H9 (cell line): ENCODE measurements around the gene GINM1. TPM values are rescaled to one million over a fixed set of nuclear protein-coding genes. Genes with fewer than 3 reads are reported as not detected.

Experiments used
- DNase-seq: peaks from one replicate; pipeline ENCODE4 v3.0.0-alpha.2; 2017
- H2AFZ ChIP-seq: one replicate; pipeline ENCODE4 v1.6.1; 2013; ENCODE audit warnings: mild to moderate bottlenecking, low read length, control low read depth, moderate library complexity
- H2AK5ac ChIP-seq: 2 replicates; pipeline ENCODE4 v1.6.1; 2013; ENCODE audit warnings: low read length, control low read depth, mixed read lengths; ENCODE audit not compliant: insufficient read length
- H2BK120ac ChIP-seq: one replicate; pipeline ENCODE4 v1.6.1; 2013; ENCODE audit warnings: low read depth, mild to moderate bottlenecking, low read length, control low read depth, inconsistent platforms; ENCODE audit not compliant: poor library complexity, severe bottlenecking
- H2BK12ac ChIP-seq: 2 replicates; pipeline ENCODE4 v1.6.1; 2013; ENCODE audit warnings: low read length, control low read depth, mixed read lengths, low read depth; ENCODE audit not compliant: insufficient read length
- H2BK15ac ChIP-seq: 2 replicates; pipeline ENCODE4 v1.6.1; 2013; ENCODE audit warnings: low read depth, low read length, control low read depth
- H2BK20ac ChIP-seq: one replicate; pipeline ENCODE4 v1.6.1; 2013; ENCODE audit warnings: low read depth, mild to moderate bottlenecking, low read length, control low read depth, inconsistent platforms; ENCODE audit not compliant: poor library complexity, severe bottlenecking
- H2BK5ac ChIP-seq: 2 replicates; pipeline ENCODE4 v1.6.1; 2013; ENCODE audit warnings: low read length, control low read depth, mixed read lengths; ENCODE audit not compliant: insufficient read length
- H3K14ac ChIP-seq: 2 replicates; pipeline ENCODE4 v1.6.1; 2013; ENCODE audit warnings: low read length, control low read depth; ENCODE audit not compliant: insufficient read depth
- H3K18ac ChIP-seq: 2 replicates; pipeline ENCODE4 v1.6.1; 2013; ENCODE audit warnings: low read depth, mild to moderate bottlenecking, mixed read lengths, low read length, control low read depth; ENCODE audit not compliant: insufficient read length
- H3K23ac ChIP-seq: 2 replicates; pipeline ENCODE4 v1.6.1; 2013; ENCODE audit warnings: low read length, control low read depth, mixed read lengths, low read depth; ENCODE audit not compliant: insufficient read length
- H3K23me2 ChIP-seq: 2 replicates; pipeline ENCODE4 v1.6.1; 2013; ENCODE audit warnings: low read depth, mild to moderate bottlenecking, mixed read lengths, low read length, control low read depth; ENCODE audit not compliant: insufficient read length, poor library complexity, severe bottlenecking
- H3K27ac ChIP-seq: 2 replicates; pipeline ENCODE4 v1.5.1; 2013; ENCODE audit warnings: low read length, control low read depth, mixed read lengths, low read depth; ENCODE audit not compliant: insufficient read length
- H3K27me3 ChIP-seq: 2 replicates; pipeline ENCODE4 v1.6.1; 2013; ENCODE audit warnings: low read length, control low read depth, inconsistent platforms; ENCODE audit not compliant: insufficient read depth
- H3K4ac ChIP-seq: 2 replicates; pipeline ENCODE4 v1.6.1; 2013; ENCODE audit warnings: low read depth, mild to moderate bottlenecking, control low read depth, inconsistent platforms, low read length, moderate library complexity
- H3K4me1 ChIP-seq: 2 replicates; pipeline ENCODE4 v1.6.1; 2013; ENCODE audit warnings: low read length, control low read depth, inconsistent platforms; ENCODE audit not compliant: insufficient read depth
- H3K4me2 ChIP-seq: 2 replicates; pipeline ENCODE4 v1.6.1; 2013; ENCODE audit warnings: low read length, control low read depth, mixed read lengths; ENCODE audit not compliant: insufficient read length, insufficient read depth
- H3K56ac ChIP-seq: 2 replicates; pipeline ENCODE4 v1.6.1; 2013; ENCODE audit warnings: low read depth, mild to moderate bottlenecking, mixed read lengths, low read length, control low read depth; ENCODE audit not compliant: insufficient read length
- H3K79me1 ChIP-seq: 2 replicates; pipeline ENCODE4 v1.6.1; 2013; ENCODE audit warnings: low read depth, mild to moderate bottlenecking, moderate library complexity, low read length, control low read depth, inconsistent platforms; ENCODE audit not compliant: insufficient read depth, poor library complexity, severe bottlenecking
- H3K79me2 ChIP-seq: 2 replicates; pipeline ENCODE4 v1.6.1; 2013; ENCODE audit warnings: low read length, control low read depth, inconsistent platforms; ENCODE audit not compliant: insufficient read depth
- H3K9ac ChIP-seq: 2 replicates; pipeline ENCODE4 v1.6.1; 2013; ENCODE audit warnings: low read length, control low read depth, mixed read lengths; ENCODE audit not compliant: insufficient read length; ENCODE audit errors: extremely low read depth
- H3K9me3 ChIP-seq: one replicate; pipeline ENCODE4 v1.6.1; 2013; ENCODE audit warnings: low read depth, low read length, inconsistent platforms; ENCODE audit not compliant: control insufficient read depth
- H3T11ph ChIP-seq: one replicate; pipeline ENCODE4 v1.6.1; 2013; ENCODE audit warnings: mild to moderate bottlenecking, low read length, control low read depth, inconsistent platforms
- H4K20me1 ChIP-seq: one replicate; pipeline ENCODE4 v1.6.1; 2013; ENCODE audit not compliant: control insufficient read depth, insufficient read length, insufficient read depth
- H4K5ac ChIP-seq: 2 replicates; pipeline ENCODE4 v1.6.1; 2013; ENCODE audit warnings: low read depth, mild to moderate bottlenecking, mixed read lengths, low read length, control low read depth; ENCODE audit not compliant: insufficient read length
- H4K8ac ChIP-seq: replicated peaks from 2 replicates; pipeline ENCODE4 v1.6.1; 2013; ENCODE audit warnings: low read length, control low read depth, mixed read lengths, low read depth; ENCODE audit not compliant: insufficient read length
- H4K91ac ChIP-seq: 2 replicates; pipeline ENCODE4 v1.6.1; 2013; ENCODE audit warnings: low read depth, mild to moderate bottlenecking, moderate library complexity, mixed read lengths, low read length, control low read depth; ENCODE audit not compliant: insufficient read length
- H3K27ac Mint-ChIP-seq, 3 experiments: 2 replicates in 2 of 3; 3 replicates in 1 of 3; pipeline ENCODE4 v1.8.0; 2020 to 2021; ENCODE audit warnings: mixed read lengths in 3 of 3, mild to moderate bottlenecking in 1 of 3, moderate library complexity in 1 of 3
- H3K27me3 Mint-ChIP-seq: 2 replicates; pipeline ENCODE4 v1.8.0; 2021; ENCODE audit warnings: low read depth, mild to moderate bottlenecking, moderate library complexity, mixed read lengths
- H3K36me3 Mint-ChIP-seq, 3 experiments: 2 replicates in 2 of 3; 3 replicates in 1 of 3; pipeline ENCODE4 v1.8.0; 2020 to 2021; ENCODE audit warnings: low read depth in 3 of 3, mixed read lengths in 3 of 3; ENCODE audit not compliant: insufficient read depth in 1 of 3
- H3K4me1 Mint-ChIP-seq, 2 experiments: 2 replicates each; pipeline ENCODE4 v1.8.0; 2020; ENCODE audit warnings: mixed read lengths in 2 of 2
- H3K4me3 Mint-ChIP-seq, 2 experiments: 2 replicates in 1 of 2; 3 replicates in 1 of 2; pipeline ENCODE4 v1.8.0; 2020 to 2021; ENCODE audit warnings: mild to moderate bottlenecking in 2 of 2, mixed read lengths in 2 of 2, moderate library complexity in 1 of 2
- H3K9me3 Mint-ChIP-seq, 2 experiments: 2 replicates in 1 of 2; 3 replicates in 1 of 2; pipeline ENCODE4 v1.8.0; 2020; ENCODE audit warnings: mild to moderate bottlenecking in 2 of 2, mixed read lengths in 2 of 2, moderate library complexity in 1 of 2
- CTCF ChIP-seq: fragments of 200-600 bp; sonication (generic); conservative IDR thresholded peaks from 3 replicates; pipeline ENCODE4 v1.8.0; 2021; ENCODE audit warnings: antibody characterized with exemption, mild to moderate bottlenecking
- WGBS: extraction: QIAGEN DNeasy Blood & Tissue Kit; methylation state at CpG from one replicate; pipeline ENCODE4 v1.1.7; 2013; ENCODE audit warnings: missing lambda C conversion rate, low lambda C conversion rate, mixed read lengths; ENCODE audit not compliant: insufficient read length; ENCODE audit errors: extremely low coverage; 5-methylcytosine and 5-hydroxymethylcytosine counted together
- total RNA-seq: library from RNA; stranded (reverse); gene quantifications from 2 replicates; pipeline ENCODE4 v1.2.1, GENCODE V29; 2021

Gene GINM1
- total RNA-seq, 1 experiment from 2014 or later: 24.5 TPM

GRCh38 chr6:149559389-149559788 is 6.8 kb upstream of the GINM1 start:
- no peak overlapping the region for H2AK5ac ChIP-seq
- H3K56ac ChIP-seq: no peak overlapping the region
- WGBS: no CpG with 5 or more reads among the region's 2 CpGs
- H2BK12ac ChIP-seq: no peak overlapping the region
- Mint-ChIP-seq H3K4me1 (no peaks in the 10 kb centered on the region), H3K9me3 (no peaks in the 10 kb centered on the region; a peak in 1 of 5 replicates), H3K4me3 (no peak overlapping the region), H3K27me3 (peaks cover 24% of the 10 kb centered on the region), H3K36me3 (no peaks in the 10 kb centered on the region), H3K27ac (no peak overlapping the region)
- no peak overlapping the region for H3K27ac ChIP-seq
- H3K14ac ChIP-seq: no peak overlapping the region
- H4K20me1 ChIP-seq: no peaks in the 10 kb centered on the region
- no peak overlapping the region for H3K4ac ChIP-seq
- H3K4me1 ChIP-seq: no peaks in the 10 kb centered on the region
- H2BK15ac ChIP-seq: no peak overlapping the region
- H2BK120ac ChIP-seq: no peak overlapping the region
- no peak overlapping the region for H3K4me2 ChIP-seq
- H3K79me2 ChIP-seq: no peaks in the 10 kb centered on the region
- no peak for DNase-seq
- no peak overlapping the region for H2BK20ac ChIP-seq
- no peaks in the 10 kb centered on the region for H3K79me1 ChIP-seq
- H3K18ac ChIP-seq: no peak overlapping the region
- no peak overlapping the region for H4K8ac ChIP-seq
- H3T11ph ChIP-seq: no peak overlapping the region
- no peak overlapping the region for H2BK5ac ChIP-seq
- no peak for TF ChIP-seq CTCF
- H3K23me2 ChIP-seq: no peaks in the 10 kb centered on the region
- no peak overlapping the region for H2AFZ ChIP-seq
- no peaks in the 10 kb centered on the region for H3K9me3 ChIP-seq
- H4K91ac ChIP-seq: no peak overlapping the region
- H3K9ac ChIP-seq: no peak overlapping the region
- H3K23ac ChIP-seq: no peak overlapping the region
- no peak overlapping the region for H4K5ac ChIP-seq
- H3K27me3 ChIP-seq: no peaks in the 10 kb centered on the region
